Measurements from ENCODE around the gene OGDH.

The OGDH gene

DNA sequence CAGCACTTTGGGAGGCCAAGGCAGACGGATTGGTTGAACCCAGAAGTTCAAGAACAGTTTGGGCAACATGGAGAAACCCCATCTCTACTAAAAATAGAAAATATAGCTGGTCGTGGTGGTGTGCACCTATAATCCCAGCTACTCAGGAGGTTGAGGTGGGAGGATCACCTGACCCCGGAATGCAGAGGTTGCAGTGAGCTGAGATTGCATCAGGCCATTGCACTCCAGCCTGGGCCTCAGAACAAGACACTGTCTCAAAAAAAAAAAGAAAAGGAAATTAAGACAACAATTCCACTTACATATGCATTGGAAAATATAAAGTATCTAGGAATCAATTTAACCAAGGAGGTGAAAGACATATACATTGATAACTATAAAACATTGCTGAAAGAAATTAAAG lies 7.2 kb upstream of the OGDH start:
- H3K27ac ChIP-seq (ENCODE audit: low read length), result no peak overlapping the region

DNA sequence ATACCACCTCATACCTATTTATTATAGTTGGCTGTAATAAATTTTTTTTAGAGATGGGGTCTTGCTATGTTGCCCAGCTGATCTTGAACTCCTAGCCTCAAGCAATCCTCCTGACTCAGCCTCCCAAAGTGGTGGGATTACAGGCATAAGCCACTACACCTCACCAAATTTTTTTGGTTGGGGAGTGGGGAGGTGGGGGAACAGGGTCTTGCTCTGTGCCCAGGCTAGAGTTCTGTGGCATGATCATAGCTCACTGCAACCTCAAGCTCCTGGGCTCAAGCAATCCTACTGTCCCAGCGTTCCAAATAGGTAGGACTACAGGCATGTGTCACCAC lies 3.9 kb upstream of the OGDH start:
- H3K27ac ChIP-seq (ENCODE audit: low read length), result no peak overlapping the region
- H3K9me2 ChIP-seq (replicated peaks; ENCODE audit: insufficient read depth, low read length), result no peaks in the 10 kb centered on the region
- DNase-seq, result no peak
- peaks cover 7% of the 10 kb centered on the region for H3K79me2 ChIP-seq (ENCODE audit: low read length)
- H3K4me3 ChIP-seq (ENCODE audit: low read length), result no peak overlapping the region
- H3K4me1 ChIP-seq (ENCODE audit: low read length), result no peaks in the 10 kb centered on the region
- TF ChIP-seq EZH2 (optimal IDR thresholded peaks at IDR 0.05; ENCODE audit: low read depth, low read length) (no peak), EZH2phosphoT487 (IDR thresholded peaks at IDR 0.05; ENCODE audit: low read length) (no peak)
- TF ChIP-seq, protein P1, sequence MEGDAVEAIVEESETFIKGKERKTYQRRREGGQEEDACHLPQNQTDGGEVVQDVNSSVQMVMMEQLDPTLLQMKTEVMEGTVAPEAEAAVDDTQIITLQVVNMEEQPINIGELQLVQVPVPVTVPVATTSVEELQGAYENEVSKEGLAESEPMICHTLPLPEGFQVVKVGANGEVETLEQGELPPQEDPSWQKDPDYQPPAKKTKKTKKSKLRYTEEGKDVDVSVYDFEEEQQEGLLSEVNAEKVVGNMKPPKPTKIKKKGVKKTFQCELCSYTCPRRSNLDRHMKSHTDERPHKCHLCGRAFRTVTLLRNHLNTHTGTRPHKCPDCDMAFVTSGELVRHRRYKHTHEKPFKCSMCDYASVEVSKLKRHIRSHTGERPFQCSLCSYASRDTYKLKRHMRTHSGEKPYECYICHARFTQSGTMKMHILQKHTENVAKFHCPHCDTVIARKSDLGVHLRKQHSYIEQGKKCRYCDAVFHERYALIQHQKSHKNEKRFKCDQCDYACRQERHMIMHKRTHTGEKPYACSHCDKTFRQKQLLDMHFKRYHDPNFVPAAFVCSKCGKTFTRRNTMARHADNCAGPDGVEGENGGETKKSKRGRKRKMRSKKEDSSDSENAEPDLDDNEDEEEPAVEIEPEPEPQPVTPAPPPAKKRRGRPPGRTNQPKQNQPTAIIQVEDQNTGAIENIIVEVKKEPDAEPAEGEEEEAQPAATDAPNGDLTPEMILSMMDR (IDR thresholded peaks at IDR 0.05; ENCODE audit: low read length), result no peak
- H2AFZ ChIP-seq (ENCODE audit: low read length), result no peak overlapping the region
- H4K20me1 ChIP-seq (ENCODE audit: insufficient read depth, low read length), result no peaks in the 10 kb centered on the region
- H3K9me3 ChIP-seq (replicated peaks; ENCODE audit: insufficient read depth, low read length), result no peaks in the 10 kb centered on the region
- no peak overlapping the region for H3K4me2 ChIP-seq (ENCODE audit: low read depth, low read length)
- no peaks in the 10 kb centered on the region for H3K36me3 ChIP-seq (replicated peaks; ENCODE audit: insufficient read depth, low read length)
- no peak overlapping the region for H3K9ac ChIP-seq (ENCODE audit: low read length)
- H3K27me3 ChIP-seq (replicated peaks; ENCODE audit: insufficient read depth, low read length), result no peaks in the 10 kb centered on the region
- H3F3A ChIP-seq (ENCODE audit: insufficient read depth, low read length), result peaks cover 13% of the 10 kb centered on the region

More for the DNA sequence above, 7.2 kb upstream of the OGDH start:
- TF ChIP-seq EZH2 (optimal IDR thresholded peaks at IDR 0.05; ENCODE audit: low read depth, low read length) (no peak), EZH2phosphoT487 (IDR thresholded peaks at IDR 0.05; ENCODE audit: low read length) (no peak)
- TF ChIP-seq, protein P1 (IDR thresholded peaks at IDR 0.05; ENCODE audit: low read length), result no peak
- Histone ChIP-seq H3F3A (ENCODE audit: insufficient read depth, low read length) (no peaks in the 10 kb centered on the region), H3K9ac (ENCODE audit: low read length) (no peak overlapping the region), H3K4me3 (ENCODE audit: low read length) (no peak overlapping the region), H3K4me2 (ENCODE audit: low read depth, low read length) (no peak overlapping the region), H4K20me1 (ENCODE audit: insufficient read depth, low read length) (no peaks in the 10 kb centered on the region), H3K27me3 (replicated peaks; ENCODE audit: insufficient read depth, low read length) (no peaks in the 10 kb centered on the region), H3K36me3 (replicated peaks; ENCODE audit: insufficient read depth, low read length) (no peaks in the 10 kb centered on the region), H2AFZ (ENCODE audit: low read length) (no peak overlapping the region), H3K9me2 (replicated peaks; ENCODE audit: insufficient read depth, low read length) (no peaks in the 10 kb centered on the region), H3K4me1 (ENCODE audit: low read length) (no peaks in the 10 kb centered on the region), H3K9me3 (replicated peaks; ENCODE audit: insufficient read depth, low read length) (no peaks in the 10 kb centered on the region), H3K79me2 (ENCODE audit: low read length) (no peaks in the 10 kb centered on the region)
- DNase-seq, result no peak

DNA sequence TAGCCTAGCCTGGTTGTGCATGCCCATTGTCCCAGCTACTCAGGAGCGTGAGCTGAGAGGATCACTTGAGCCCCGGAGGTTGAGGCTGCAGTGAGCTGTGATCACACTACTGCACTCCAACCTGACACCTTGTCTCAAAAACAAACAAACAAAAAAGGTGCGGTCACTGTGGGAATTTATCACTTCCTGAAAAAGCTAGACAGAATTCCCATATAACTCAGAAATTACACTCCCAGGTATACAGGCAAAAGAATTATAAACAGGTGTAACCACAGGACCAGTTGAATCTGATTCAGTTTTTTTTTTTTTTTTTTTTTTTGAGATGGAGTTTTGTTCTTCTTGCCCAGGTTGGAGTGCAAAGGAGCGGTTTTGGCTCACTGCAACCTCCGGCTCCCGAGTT lies 3.2 kb upstream of the OGDH start:
- Histone ChIP-seq H3K4me2 (ENCODE audit: low read depth, low read length) (no peak overlapping the region), H3K9me3 (replicated peaks; ENCODE audit: insufficient read depth, low read length) (no peaks in the 10 kb centered on the region), H3K36me3 (replicated peaks; ENCODE audit: insufficient read depth, low read length) (no peaks in the 10 kb centered on the region), H3K27me3 (replicated peaks; ENCODE audit: insufficient read depth, low read length) (no peaks in the 10 kb centered on the region), H3K27ac (ENCODE audit: low read length) (no peak overlapping the region), H3F3A (ENCODE audit: insufficient read depth, low read length) (peaks cover 13% of the 10 kb centered on the region), H3K9me2 (replicated peaks; ENCODE audit: insufficient read depth, low read length) (no peaks in the 10 kb centered on the region), H3K4me3 (ENCODE audit: low read length) (no peak overlapping the region), H3K9ac (ENCODE audit: low read length) (no peak overlapping the region), H3K4me1 (ENCODE audit: low read length) (no peaks in the 10 kb centered on the region), H4K20me1 (ENCODE audit: insufficient read depth, low read length) (no peaks in the 10 kb centered on the region), H2AFZ (ENCODE audit: low read length) (no peak overlapping the region), H3K79me2 (ENCODE audit: low read length) (peaks cover 13% of the 10 kb centered on the region)
- no peak for DNase-seq
- no peak for TF ChIP-seq EZH2phosphoT487 (IDR thresholded peaks at IDR 0.05; ENCODE audit: low read length)
- no peak for TF ChIP-seq EZH2 (optimal IDR thresholded peaks at IDR 0.05; ENCODE audit: low read depth, low read length)
- TF ChIP-seq, protein P1 (IDR thresholded peaks at IDR 0.05; ENCODE audit: low read length), result no peak
